Loucy (cell line): Measurements from ENCODE around the gene SLC5A10.

Experiments used
- H2AFZ ChIP-seq: fragments of 200-600 bp; sonication (generic); 2 replicates; pipeline ENCODE4 v1.6.0; 2016; ENCODE audit warnings: antibody characterized with exemption, mild to moderate bottlenecking, low read length, moderate library complexity
- H3F3A ChIP-seq: fragments of 200-600 bp; 2 replicates; pipeline ENCODE4 v1.6.0; 2016; ENCODE audit warnings: antibody characterized with exemption, low read depth, mild to moderate bottlenecking
- H3K27me3 ChIP-seq: fragments of 200-600 bp; sonication (generic); 2 replicates; pipeline ENCODE4 v1.6.1; 2014; ENCODE audit warnings: low read length, mild to moderate bottlenecking; ENCODE audit not compliant: insufficient read depth, poor library complexity, severe bottlenecking
- H3K36me3 ChIP-seq: fragments of 200-600 bp; sonication (generic); 2 replicates; pipeline ENCODE4 v1.6.1; 2016; ENCODE audit warnings: low read length; ENCODE audit not compliant: insufficient read depth
- H3K4me1 ChIP-seq: fragments of 200-600 bp; sonication (generic); 2 replicates; pipeline ENCODE4 v1.5.1; 2014; ENCODE audit warnings: low read length, mild to moderate bottlenecking; ENCODE audit not compliant: insufficient read depth, poor library complexity, severe bottlenecking
- H3K4me2 ChIP-seq: fragments of 200-600 bp; sonication (generic); 2 replicates; pipeline ENCODE4 v1.6.0; 2014; ENCODE audit warnings: antibody characterized with exemption, low read length, low read depth, mild to moderate bottlenecking; ENCODE audit not compliant: poor library complexity, severe bottlenecking
- H3K4me3 ChIP-seq: fragments of 200-600 bp; sonication (generic); 2 replicates; pipeline ENCODE4 v1.5.1; 2014; ENCODE audit warnings: low read length, mild to moderate bottlenecking, mixed read lengths; ENCODE audit not compliant: poor library complexity, severe bottlenecking
- H3K79me2 ChIP-seq: fragments of 200-600 bp; sonication (generic); 2 replicates; pipeline ENCODE4 v1.6.1; 2014; ENCODE audit warnings: low read length; ENCODE audit not compliant: insufficient read depth
- H3K9ac ChIP-seq: fragments of 200-600 bp; sonication (generic); 2 replicates; pipeline ENCODE4 v1.6.0; 2014; ENCODE audit warnings: mild to moderate bottlenecking, low read depth, low read length, moderate library complexity; ENCODE audit not compliant: poor library complexity, severe bottlenecking
- H3K9me2 ChIP-seq: fragments of 200-600 bp; sonication (generic); replicated peaks from 2 replicates; pipeline ENCODE4 v1.6.1; 2016; ENCODE audit warnings: low read depth, low read length, mixed read lengths
- H3K9me3 ChIP-seq: fragments of 200-600 bp; sonication (generic); 2 replicates; pipeline ENCODE4 v1.6.1; 2014; ENCODE audit warnings: mild to moderate bottlenecking, antibody characterized with exemption, low read length, low read depth; ENCODE audit not compliant: insufficient read depth
- H4K20me1 ChIP-seq: fragments of 200-600 bp; sonication (generic); 2 replicates; pipeline ENCODE4 v1.6.0; 2014; ENCODE audit warnings: antibody characterized with exemption, low read length, mild to moderate bottlenecking; ENCODE audit not compliant: insufficient read depth, poor library complexity, severe bottlenecking
- EZH2phosphoT487 ChIP-seq: fragments of 200-600 bp; IDR thresholded peaks from 2 replicates; pipeline ENCODE4 v1.6.1; 2018; ENCODE audit warnings: antibody characterized with exemption, mild to moderate bottlenecking, moderate library complexity, borderline replicate concordance
- TF ChIP-seq, protein P1 (sequence below): fragments of 200-600 bp; sonication (generic); conservative IDR thresholded peaks from 2 replicates; pipeline ENCODE4 v1.5.1; 2014; ENCODE audit warnings: mild to moderate bottlenecking, antibody characterized with exemption, low read length

The SLC5A10 gene

DNA sequence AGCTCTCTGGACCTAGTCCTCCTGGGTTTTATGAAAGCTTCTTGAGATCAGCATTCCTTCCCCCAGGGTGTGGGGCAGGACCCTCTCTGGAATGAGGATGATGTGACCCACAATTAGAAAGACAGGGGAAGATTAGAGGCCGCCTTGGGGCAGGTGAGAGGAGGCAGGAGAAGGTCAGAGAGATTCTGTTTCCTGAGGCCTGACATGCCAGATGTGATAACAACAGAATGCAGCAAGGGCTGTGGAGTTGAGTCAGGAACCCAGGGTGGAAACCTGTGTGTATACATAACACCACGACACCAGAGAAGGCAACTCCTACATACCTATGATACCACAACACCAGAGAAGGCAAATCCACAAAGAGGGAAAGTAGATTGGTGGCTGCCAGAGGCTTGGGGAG, 5.4 kb upstream of the SLC5A10 start:
- Histone ChIP-seq H3K9me3 (no peaks in the 10 kb centered on the region), H3K9ac (no peak overlapping the region), H4K20me1 (no peaks in the 10 kb centered on the region), H3K36me3 (no peaks in the 10 kb centered on the region), H2AFZ (no peak overlapping the region), H3K4me2 (no peak overlapping the region), H3K4me3 (no peak overlapping the region), H3K4me1 (no peaks in the 10 kb centered on the region), H3F3A (no peaks in the 10 kb centered on the region), H3K79me2 (no peaks in the 10 kb centered on the region), H3K9me2 (no peaks in the 10 kb centered on the region), H3K27me3 (no peaks in the 10 kb centered on the region)
- TF ChIP-seq, protein P1, sequence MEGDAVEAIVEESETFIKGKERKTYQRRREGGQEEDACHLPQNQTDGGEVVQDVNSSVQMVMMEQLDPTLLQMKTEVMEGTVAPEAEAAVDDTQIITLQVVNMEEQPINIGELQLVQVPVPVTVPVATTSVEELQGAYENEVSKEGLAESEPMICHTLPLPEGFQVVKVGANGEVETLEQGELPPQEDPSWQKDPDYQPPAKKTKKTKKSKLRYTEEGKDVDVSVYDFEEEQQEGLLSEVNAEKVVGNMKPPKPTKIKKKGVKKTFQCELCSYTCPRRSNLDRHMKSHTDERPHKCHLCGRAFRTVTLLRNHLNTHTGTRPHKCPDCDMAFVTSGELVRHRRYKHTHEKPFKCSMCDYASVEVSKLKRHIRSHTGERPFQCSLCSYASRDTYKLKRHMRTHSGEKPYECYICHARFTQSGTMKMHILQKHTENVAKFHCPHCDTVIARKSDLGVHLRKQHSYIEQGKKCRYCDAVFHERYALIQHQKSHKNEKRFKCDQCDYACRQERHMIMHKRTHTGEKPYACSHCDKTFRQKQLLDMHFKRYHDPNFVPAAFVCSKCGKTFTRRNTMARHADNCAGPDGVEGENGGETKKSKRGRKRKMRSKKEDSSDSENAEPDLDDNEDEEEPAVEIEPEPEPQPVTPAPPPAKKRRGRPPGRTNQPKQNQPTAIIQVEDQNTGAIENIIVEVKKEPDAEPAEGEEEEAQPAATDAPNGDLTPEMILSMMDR: no peak
- TF ChIP-seq EZH2phosphoT487: no peak

DNA sequence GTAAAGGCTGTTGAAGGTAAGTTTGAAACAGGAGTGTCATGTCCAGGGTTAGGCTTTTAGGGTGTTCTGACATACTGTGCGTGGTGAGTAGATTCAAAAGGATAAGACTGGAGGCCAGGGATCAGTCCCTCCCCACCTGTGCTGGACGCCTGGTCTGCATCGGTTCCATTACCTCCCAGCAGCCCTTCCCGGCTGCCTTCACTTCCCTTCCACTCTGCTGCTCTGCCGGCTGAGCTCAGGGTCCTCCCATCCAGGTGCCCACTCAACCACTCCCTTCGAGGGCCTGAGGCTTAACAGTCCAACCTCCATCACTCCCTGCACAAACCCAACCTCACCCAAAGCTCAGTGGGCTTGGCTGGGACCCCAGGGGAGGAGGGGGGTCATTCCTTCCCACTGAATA, 4.1 kb upstream of the SLC5A10 start:
- no peaks in the 10 kb centered on the region for H3K79me2 ChIP-seq
- H3K9me2 ChIP-seq: no peaks in the 10 kb centered on the region
- no peaks in the 10 kb centered on the region for H3K9me3 ChIP-seq
- H3K4me3 ChIP-seq: no peak overlapping the region
- no peaks in the 10 kb centered on the region for H3F3A ChIP-seq
- H3K27me3 ChIP-seq: no peaks in the 10 kb centered on the region
- no peaks in the 10 kb centered on the region for H4K20me1 ChIP-seq
- TF ChIP-seq, protein P1: no peak
- TF ChIP-seq EZH2phosphoT487: no peak
- H2AFZ ChIP-seq: no peak overlapping the region
- no peak overlapping the region for H3K9ac ChIP-seq
- H3K4me2 ChIP-seq: no peak overlapping the region
- H3K36me3 ChIP-seq: no peaks in the 10 kb centered on the region
- no peaks in the 10 kb centered on the region for H3K4me1 ChIP-seq

DNA sequence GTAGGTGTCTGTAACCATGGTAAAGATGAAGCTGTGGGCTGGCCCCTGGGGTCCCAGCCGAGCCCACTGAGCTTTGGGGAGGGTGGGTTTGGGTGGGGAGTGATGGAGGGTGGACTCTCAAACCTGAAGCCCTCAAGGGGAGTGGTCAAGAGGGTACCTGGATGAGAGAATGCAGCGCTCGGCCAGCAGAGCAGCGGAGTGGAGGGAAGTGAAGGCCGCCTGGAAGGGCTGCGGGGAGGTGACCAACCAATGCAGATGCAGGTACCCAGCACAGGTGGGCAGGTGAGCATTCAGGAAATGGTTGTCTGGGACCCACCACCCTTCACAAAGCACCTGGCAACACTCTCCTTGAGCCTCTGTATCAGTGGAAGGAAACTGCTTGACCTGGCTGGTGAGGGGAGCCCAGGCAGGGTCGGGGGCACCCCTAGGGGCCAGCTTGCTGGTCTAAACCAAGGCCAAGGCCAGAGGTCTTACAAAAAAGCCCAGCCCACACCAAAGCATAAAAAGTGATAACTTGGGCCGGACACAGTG, 3.4 kb upstream of the SLC5A10 start:
- Histone ChIP-seq H3K36me3 (no peaks in the 10 kb centered on the region), H2AFZ (no peak overlapping the region), H3K9me2 (no peaks in the 10 kb centered on the region), H3K79me2 (no peaks in the 10 kb centered on the region), H3K27me3 (no peaks in the 10 kb centered on the region), H4K20me1 (no peaks in the 10 kb centered on the region), H3F3A (no peaks in the 10 kb centered on the region), H3K4me2 (no peak overlapping the region), H3K4me1 (no peaks in the 10 kb centered on the region), H3K9me3 (no peaks in the 10 kb centered on the region), H3K9ac (no peak overlapping the region), H3K4me3 (no peak overlapping the region)
- TF ChIP-seq, protein P1: no peak
- TF ChIP-seq EZH2phosphoT487: no peak
